CD4-positive, alpha-beta T cell treated with Interleukin-17A for 4 hours (primary cell): ENCODE data around the gene ACER3.
A peak's percentile ranks its signal among the peaks of the same experiment; 100 is the strongest.
"Not testable (repeated sequence)": the region's sequence is repeated elsewhere in the genome, so short reads cannot be mapped to it uniquely, and the experiment has no call there.

Experiments used
- DNase-seq: peaks from one replicate; pipeline ENCODE4 v3.0.0-alpha.2; 2020; ENCODE audit warnings: mixed read lengths

ACER3 gene

DNA sequence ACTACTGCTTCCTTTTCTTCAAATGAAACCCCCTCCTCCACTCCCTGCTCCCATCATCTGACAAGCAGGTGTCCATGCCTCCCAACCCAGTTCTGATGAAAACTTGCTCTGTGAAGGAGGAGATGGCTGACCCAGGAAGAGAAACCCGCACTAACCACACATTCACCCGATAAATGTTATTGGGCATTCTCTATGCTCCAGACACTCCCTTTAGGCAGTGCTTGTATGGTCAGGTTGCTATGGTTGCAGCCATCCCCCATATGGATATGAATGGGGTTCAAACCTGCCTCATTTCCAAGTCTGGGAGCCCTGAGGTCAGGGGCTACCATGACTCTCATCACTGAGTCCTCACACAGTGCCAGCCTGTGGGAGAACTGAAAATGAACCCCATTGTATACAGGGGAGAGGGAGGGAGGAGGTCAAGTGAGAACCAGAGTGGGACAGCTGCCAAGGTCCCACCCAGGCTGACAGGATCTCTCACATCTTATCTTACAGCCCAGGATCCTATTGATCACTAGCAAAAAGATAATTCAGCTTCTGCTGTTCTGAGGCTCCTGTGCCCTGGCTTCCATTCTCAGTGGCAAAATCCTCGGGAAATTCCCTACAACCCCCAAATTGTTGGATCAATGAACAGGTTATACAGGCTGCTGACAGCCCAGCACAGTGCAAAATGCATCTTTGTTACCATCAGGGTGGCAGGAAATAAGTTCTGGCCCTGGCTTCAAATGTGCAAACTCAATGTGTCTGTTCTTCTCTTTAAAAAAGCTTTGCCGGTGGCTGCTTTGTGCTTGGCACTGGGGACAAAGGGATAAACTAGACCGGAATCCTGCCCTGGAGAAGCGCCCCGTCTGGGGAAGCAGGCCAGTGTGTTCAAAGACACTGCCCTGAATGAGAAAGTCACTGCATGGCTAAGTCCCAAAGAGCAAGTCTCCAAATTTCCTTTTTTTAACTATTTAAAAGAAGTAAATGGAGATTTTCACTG is 22.7 kb upstream of the ACER3 start:
- DNase-seq = no peak

DNA sequence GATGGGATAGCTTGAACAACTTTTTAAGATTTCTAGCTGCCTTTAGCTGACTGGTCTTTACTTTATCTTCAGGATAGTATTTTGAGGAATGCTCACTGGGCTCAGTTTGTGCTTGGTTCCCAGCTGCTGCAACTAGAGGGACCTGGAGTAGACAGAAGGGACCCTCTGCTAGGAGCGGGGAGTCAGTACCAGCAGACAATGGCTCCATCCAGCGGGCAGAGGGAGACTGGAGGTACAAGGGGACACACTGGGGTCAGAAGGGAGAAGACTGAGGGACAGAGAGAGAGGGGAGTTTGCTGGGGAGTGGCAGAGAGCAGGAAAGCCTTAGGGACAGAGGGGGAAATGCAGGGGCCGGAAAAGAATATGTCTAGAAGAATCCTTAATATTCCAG is 22.0 kb upstream of the ACER3 start:
- no peak for DNase-seq

DNA sequence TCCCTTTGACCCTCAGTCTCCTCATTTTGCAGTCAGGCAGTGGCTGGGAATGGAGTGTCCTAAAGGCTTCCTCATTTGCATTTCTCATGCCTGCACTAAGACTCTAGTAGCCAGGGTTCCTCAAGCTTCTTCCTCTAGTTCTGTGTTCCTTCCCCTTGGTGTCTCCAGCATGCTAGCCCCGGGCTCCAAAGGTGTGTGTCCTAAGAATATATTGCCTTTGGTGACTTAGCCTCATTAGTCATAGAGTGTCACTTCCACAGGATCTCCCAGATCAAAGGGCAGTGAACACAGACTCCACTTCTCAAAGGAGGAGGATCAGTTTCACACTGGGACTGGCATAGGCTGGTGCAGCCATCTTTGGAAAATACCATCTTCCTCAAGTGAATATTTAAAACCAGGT is 21.4 kb upstream of the ACER3 start:
- no peak for DNase-seq

DNA sequence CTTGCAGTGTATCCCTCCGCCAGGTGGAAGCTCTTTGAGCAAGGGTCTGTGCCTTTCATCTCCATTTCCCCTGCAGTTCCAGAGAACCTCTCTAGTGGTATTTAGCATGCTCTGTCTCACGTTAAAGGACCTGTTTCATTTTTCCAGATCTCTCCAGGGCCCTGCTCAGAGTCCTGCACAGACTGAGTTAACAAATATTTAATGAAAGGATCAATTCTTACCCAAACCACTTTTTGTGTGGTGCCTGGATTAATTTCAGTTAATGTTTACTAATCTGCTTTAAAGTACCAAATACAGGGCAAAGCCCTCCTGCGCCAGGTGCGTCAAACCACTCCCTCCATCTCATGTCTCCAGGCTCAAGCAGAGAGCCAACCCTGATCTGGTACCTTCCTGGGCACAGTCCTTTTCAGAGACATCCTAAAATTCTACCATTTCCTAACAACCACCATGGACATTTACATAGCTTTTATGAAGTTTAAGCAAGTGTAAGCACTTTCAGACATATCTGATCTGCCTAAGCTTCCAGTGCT is 18.7 kb upstream of the ACER3 start:
- DNase-seq = no peak

DNA sequence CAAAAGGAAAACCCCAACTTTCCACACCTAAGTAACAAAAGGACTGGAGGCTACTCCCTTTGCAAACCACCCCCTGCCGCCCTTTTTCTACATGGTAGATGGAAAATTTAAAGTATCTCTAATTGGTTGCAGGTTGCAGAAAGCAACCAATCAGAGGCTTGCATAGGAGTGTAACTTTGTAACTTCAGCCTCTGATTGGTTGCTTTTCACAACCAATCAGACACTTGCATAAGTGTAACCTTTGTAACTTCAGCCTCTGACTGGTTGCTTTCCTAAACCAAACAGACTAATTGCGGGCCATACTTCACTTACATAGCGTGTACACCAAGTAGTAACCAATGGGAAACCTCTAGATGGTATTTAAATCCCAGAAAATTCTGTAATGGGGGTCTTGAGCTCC is 16.8 kb upstream of the ACER3 start:
- no peak for DNase-seq

DNA sequence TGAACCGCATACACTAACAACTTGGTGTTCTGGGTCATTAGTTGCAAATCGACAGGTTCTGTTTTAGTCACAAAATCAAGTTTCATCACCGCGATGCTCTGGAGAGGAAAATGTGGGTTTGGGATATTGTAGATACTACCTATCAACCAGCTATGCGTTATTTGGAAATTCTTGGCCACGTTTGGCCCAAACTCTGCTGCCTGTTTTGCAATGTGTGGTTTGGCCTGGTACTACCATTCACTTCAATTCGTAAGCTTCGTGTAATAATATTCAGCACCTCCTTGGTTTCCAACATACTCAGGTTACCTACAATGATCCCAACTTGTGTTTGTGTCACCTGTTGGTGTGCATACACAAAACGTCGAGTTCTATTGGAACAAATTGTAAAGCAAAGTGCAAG is 16.2 kb upstream of the ACER3 start:
- DNase-seq = no peak

DNA sequence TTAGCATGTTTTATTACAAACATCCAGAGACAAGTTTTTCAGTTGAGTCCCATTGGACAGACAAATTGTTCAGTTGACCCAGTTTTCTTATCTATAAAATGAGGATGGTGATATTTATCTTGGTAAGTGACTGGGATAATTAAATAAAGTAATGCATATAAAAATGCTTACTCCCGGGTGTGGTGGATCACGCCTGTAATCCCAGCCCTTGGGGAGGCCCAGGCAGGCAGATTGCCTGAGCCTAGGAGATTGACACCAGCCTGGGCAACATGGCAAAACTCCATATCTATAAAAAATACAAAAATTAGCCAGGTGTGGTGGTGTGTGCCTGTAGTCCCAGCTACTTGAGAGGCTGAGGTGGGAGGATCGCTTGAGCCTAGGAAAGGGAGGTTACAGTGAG is 15.6 kb upstream of the ACER3 start:
- no peak for DNase-seq

DNA sequence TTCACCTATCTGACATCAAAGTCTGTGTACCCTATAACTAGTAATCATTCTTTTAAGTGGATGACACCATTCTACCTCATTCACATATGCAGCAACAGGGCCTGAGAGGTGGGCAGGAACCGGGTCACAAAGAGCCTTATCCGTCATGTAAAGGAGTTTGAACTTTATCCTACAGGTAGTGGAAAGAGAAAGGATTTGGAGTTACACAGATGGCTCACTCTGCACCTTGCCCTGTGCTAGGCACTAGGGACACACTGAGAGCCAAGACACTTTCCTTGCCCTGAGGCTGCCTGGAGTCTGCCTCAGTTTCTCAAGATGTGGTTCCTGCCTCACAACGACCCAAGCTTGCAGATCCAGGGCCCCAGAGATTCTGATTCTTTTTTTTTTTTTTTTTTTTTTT is 14.3 kb upstream of the ACER3 start:
- no peak for DNase-seq

DNA sequence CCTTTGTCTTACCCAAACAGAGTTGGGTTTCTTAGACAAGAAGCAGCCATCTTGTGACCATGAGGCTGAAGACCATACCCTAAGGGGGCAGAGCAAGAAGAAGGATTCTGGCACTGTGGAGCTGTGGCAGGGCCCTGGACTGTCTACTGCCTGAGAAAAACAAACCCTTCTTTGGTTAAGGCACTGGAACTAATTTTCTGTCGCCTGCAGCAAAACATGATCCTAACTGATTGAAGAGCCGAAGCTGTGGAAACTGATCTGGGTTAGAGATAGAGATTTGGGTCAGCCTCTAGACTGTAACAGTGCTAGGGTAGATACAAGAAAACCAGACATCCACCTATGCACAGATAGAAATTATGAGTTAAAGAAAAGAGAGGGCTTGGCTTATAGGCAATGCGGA is 11.3 kb upstream of the ACER3 start:
- no peak for DNase-seq

DNA sequence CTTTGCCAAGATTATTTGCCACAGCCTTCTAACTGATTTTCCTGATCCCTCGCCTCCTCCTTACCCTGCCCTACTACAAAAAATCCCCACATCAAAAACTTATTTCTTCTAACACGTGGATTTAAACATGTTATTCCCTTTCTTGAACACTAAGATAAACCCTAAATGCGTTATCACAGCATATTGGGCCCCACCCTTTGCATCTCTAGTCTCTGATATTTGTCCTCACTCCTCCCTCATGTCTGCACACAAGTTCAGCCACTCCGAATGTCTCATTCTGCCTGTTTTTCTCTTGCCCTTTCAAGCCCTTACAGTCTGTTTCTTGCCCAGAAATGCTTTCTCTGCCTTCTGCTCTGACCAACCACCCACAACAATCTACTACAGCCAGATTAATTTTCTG is 10.6 kb upstream of the ACER3 start:
- no peak for DNase-seq

DNA sequence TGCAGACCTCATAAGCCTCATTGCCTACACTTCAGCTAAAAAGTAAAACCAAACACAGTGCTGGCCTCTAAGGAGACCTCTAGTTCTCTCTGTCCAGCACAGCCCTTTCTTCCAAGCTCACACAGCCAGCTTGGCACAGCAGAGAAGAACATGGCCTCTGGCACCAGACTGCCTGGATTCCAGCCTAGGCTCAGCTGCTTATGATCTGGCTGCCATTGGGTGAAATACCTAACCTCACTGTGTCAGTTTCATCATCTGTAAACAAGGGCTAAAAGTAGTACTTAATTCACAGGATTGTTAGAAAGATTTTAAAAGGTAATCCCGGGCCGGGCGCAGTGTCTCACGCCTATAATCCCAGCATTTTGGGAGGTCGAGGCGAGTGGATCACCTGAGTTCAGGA is 9.9 kb upstream of the ACER3 start:
- DNase-seq = no peak

DNA sequence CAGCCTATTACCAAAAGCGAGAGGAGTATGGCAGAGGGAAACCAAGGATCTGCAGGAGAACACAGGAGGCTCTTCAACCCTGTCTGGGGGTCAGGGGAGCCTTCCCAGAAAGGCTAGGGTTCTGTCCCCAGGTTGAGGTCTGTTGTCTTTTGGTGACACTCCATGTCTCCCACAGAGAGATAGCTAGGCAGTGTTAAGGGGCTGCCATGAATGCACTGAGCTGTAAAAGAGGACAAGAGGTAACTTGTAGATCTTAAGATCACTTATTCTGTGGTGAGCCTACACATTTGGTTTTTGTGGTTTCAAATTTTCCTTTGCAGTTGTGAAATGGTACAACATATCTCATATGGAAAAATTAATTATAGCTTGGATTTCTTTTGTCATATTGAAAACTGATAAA is 6.0 kb upstream of the ACER3 start:
- no peak for DNase-seq

DNA sequence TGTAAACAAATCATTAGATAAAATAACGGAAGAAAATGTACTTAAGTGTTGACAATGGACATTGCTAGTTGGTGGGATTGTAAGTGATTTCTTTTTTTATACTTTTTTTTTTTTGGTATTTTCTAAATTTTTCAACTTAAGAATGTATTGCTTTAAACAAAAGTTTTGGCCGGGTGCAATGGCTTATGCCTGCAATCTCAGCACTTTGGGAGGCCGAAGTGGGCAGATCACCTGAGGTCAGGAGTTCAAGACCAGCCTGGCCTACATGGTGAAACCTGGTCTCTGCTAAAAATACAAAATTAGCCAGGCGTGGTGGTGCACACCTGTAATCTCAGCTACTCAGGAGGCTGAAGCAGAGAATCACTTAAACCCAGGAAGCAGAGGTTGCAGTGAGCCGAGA is 5.0 kb upstream of the ACER3 start:
- not testable (repeated sequence) for DNase-seq

DNA sequence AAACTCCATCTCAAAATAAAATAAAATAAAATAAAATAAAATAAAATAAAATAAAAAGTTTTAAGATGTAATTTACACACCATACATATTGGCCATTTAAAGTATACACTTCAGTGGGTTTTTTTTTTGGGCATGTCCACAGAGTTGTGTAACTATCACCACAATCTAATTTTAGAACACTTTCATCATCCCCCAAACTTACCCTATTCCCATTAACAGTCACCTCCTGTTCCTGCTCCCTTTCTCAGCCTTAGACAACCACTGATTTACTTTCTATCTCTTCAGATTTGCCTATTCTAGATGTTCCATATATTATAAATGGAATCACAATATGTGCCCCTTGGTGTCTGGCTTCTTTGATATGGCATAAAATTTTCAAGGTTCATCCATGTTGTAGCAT is 4.6 kb upstream of the ACER3 start:
- no peak for DNase-seq

DNA sequence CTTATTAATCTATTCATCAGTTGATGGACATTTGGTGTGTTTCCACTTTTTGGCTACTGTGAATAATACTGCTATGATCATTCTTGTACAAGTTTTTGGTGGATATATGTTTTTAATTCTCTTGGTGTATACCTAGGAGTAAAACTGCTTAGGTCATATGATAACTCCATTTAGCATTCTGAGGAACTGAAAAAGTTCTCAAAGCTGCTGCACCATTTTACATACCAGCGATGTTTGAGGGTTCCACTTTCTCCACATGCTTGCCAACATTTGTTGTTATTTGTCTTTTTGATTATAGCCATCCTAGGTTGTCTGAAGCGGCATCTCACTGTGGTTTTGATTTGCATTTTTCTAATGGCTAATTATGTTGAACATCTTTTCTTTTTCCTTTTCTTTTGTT is 4.1 kb upstream of the ACER3 start:
- no peak for DNase-seq

DNA sequence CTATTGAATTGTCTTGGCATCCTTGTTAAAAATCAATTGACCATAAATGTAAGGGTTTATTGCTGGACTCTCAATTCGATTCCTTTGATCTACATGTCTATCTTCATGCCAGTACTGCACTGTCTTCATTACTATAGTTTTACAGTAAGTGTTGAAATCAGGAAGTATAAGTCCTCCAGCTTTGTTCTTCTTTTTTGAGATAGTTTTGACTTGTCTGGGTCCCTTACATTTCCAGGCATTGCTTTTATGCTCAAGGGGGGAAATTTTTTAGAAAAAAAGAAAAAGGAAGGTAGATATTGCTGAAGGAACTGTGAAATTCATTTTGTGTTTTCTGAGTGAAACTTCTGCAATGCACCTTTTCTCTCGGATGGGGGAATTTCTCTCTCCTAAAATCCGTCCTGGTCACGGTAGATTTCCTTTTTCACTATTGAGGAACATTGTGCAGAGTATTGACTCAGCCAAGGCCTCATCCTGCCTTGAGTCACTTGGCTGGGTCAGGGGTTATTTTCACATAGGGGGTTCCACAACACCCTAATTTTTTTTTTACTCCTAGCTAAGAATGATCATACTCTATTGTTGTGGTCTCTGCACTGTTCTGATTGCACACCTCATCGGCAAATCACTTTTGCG is 2.8 kb upstream of the ACER3 start:
- DNase-seq = no peak

DNA sequence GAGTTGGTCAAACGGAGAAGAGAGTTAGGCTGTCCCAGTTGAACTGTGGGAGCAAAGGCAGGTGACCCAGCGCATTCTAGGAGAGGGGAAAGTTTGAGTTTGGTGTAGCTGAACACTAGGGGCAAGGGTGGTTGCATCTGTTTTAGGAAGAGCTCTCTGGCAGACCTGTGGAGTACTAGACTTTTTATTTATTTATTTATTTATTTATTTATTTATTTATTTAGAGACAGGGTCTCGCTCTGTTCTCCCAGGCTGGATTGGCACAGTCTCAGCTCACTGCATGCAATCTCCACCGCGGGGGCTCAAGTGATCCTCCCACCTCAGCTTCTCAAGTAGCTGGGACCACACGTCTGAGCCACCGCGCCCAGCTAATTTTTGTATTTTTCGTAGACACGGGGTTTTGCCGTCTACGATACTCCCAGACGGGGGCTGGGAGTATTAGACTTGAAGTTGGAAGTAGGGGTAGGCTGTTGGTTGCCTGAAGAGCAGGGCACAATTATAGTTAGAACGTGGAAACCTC is 950 bp upstream of the ACER3 start:
- DNase-seq = no peak

DNA sequence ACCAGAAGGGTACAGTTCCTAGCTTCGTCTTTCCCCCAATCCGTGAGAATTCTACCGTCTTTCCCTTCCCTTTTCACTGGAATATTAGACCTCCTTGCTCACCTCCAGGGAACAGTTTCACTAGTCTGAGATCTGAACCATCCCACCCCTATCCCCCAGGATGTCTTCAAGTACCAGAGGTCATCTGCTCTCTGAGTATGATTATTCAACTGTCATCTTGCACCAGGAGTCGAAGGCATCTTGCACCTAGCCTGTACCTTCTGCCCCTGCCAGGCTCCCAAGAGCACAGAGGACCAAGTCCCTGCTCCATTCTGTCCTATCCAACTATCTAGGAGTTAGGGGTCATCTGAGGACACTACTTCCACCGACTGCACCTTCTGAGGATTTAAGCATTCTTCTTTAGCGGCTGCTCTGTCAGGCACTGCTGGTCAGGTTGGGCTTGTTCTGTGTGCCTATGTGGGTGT is 804 bp downstream of the ACER3 start:
- DNase-seq = peak; percentile 5

DNA sequence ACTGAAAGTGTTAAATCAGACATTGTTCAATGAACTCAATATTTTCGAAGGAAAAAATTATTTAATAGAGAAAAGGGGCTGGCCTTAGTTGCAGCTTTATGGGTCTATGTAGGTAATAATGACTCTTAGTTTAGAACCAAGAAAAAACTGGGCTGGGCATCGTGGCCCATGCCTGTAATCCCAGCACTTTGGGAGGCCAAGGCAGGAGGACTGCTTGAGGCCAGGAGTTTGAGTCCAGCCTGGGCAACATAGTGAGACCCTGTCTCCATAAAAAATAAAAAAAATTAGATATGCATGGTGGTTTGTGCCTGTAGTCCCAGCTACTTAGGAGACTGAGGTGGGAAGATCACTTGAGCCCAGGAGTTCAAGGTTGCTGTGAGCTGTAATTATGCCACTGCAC is 2.1 kb downstream of the ACER3 start:
- not testable (repeated sequence) for DNase-seq

DNA sequence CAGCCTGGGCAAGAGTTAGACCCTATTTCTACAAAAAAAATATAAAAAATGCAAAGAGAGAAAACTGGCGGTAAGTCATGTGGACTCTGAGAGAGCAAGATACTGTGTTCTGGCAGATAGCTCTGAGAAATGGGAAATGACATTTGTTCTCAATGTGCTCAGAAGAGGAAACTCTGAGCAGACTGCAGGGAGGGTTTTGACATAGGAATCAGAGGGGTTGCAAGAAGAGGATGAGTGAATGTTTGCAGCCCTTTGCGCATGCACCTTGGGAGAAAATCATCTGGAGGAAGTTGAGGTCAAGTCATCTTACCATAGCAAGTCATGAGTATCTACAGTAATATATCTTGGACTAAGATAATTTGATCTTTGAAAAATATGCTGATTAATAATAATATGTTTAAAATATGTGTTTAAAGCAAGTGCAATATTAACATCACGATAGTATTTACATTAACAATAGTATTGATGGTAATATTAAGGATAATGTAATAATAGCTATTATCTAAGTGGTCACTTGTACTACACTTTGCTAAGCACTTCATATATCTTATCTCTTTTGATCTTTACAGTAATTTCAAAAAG is 2.6 kb downstream of the ACER3 start:
- DNase-seq = peak; percentile 5

DNA sequence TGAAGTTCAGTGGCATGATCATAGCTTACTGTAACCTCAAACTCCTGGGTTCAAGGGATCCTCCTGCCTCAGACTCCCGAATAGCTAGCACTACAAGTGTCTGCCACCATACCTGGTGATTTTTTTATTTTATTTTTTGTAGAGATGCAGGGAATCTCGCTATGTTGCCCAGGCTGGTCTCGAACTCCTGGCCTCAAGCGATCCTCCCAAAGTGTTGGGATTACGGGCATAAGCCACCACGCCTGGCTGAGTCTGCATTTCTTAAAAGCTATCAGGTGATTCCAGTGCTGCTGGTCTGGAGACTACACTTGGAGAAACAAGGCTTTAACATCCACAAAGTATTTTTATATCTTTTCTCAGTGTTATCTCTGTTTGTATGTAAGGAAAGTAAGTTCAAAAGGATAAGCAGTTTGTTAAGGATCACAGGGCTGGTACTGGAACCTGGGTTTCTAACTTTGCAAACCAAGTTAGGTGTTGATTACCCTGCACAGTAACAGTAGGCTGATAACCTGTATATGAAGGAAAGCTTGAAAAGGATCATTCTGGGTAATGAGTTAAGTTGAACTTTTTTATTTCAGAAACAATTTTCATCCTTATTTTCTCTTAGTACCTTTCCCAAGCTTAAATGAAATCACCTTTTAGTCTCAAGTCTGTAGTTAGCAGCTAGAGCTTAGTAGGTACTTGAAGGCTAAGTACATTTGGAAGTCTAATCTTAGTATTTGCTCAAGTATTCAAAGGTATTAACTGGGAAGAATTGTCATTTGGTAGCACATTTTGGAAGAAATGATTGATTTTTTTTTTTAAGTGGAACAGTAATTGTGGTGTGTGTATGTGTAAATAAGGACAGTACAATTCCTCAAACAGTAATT is 12.5 kb downstream of the ACER3 start:
- DNase-seq = no peak

DNA sequence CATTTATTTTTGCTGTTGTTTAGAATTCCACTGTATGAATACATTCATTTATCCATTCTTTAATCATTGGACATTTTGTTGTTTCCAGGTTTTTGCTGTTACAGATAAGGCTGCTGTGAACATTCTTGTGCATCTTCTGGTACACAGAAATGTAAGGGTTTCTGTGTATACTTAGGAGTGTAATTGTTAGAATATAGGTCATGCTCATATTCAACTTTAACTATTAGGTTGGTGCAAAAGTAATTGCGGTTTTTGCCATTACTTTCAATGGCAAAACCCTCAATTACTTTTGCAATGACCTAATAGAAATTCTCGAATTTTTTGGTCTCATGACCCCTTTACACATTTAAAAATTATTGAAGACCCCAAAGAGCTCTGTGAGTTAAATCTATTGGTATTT is 17.3 kb downstream of the ACER3 start:
- DNase-seq = no peak

DNA sequence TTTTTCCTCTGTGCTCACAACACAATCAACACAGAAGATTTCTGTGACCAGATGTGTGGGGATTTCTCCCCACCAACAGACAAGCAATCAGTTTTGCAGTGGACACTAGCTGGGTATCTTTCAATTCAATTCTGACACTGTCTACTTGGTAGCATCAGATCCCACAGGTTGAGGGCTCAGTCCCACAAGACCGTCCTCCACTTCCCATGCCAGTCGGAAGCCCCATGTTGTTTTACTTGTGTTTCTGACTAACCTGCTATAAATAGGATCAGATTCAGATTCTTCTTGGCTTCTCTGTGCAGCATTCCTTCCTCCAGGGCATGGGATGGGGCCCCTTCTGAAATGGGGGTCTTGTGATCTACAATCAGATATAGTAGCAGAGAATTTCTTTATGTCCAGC is 19.6 kb downstream of the ACER3 start:
- DNase-seq = no peak
